ENCODE results near the gene SPATA12.
"Not testable (repeated sequence)": the region's sequence is repeated elsewhere in the genome, so short reads cannot be mapped to it uniquely, and the experiment has no call there.

Gene SPATA12

GRCh38 chr3:57053122-57053521 is 7.3 kb upstream of the SPATA12 start:
- DNase-seq: no peak

DNA sequence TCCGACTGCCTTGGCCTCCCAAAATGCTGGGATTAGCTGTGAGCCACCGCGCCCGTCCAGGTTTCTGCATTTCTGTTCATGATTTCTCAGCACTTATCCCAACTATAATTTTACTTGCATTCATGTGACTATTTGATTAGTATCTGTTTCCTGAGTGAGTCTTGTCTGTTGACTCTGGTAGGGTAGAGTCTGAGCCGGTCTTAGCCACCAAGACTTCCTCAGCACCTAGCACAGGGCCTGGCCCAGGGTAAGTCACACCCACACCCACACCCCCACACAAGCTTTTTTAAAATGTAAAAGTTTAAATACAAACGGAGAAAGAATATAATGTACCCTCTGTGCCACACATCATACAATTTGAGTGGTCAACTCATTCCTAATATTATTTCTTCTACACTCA is 3.1 kb upstream of the SPATA12 start:
- no peak for DNase-seq

DNA sequence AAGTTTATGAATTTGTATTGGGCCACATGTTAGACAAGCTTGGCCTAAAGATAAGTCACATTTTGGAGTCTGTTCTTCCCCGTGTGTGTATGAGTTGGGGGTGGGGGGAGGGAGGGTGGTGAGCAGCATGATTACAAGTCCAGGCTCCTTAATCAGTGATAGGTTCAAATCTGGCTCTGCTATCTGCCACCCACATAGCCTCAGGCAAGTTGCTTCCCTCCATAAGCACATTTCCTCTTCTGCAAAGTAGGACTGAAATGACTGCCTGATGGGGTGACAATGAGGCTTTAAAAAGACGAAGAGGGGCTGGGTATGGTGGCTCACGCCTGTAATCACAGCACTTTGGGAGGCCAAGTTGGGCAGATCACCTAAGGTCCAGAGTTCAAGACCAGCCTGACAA is 1.1 kb upstream of the SPATA12 start:
- DNase-seq: no peak

DNA sequence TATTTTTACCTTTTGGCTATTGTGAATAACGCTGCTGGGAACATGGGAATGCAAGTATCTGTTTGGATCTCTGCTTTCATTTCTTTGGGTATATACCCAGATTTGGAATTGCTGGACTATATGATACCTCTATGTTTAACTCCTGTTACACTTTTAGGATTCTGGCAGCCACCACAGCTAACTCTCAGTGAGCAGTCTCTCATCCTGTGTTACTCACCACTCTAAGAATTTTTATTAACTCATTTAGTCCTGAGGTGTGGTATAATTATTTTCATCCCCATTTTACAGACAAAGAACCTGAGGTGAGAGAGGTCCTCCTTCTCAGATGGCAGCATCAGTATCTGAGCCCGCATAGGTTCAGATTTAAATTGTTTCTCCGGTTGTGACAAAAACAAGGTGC is 1.1 kb downstream of the SPATA12 start:
- DNase-seq: no peak

GRCh38 chr3:57062101-57062631 is 1.7 kb downstream of the SPATA12 start:
- DNase-seq: no peak

- no peak for DNase-seq
Observed at GRCh38 chr3:57063032-57063431, 2.6 kb downstream of the SPATA12 start.

DNA sequence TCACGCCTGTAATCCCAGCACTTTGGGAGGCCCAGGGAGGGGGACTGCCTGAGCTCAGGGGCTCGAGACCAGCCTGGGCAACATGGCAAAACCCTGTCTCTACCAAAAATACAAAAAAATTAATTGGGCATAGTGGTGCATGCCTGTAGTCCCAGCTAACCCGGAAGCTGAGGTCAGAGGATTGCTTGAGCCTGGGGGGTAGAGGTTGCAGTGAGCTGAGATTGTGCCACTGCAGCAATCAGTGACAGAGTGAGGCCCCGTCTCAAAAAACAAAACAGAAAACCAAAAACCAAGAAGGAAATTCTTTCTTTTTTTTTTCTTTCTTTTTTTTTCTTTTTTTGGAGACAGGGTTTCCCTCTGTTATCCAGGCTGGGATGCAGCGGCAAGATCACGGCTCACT is 3.5 kb downstream of the SPATA12 start:
- no peak for DNase-seq

DNA sequence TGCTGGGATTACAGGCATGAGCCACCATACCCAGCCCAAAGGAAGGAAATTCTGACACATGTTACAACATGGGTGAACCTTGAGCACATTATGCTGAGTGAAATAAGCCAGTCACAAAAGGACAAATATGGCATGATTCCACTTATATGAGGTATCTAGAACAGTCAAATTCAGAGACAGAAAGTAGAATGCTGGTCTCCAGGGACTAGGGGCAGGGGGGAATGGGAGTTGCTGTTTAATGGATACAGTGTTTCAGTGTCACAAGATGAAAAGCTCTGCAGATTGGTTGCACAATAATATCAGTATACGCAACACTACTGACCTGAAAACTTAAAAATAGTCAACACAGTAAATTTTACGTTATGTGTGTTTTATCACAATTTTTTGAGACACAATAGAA is 4.1 kb downstream of the SPATA12 start:
- no peak for DNase-seq

DNA sequence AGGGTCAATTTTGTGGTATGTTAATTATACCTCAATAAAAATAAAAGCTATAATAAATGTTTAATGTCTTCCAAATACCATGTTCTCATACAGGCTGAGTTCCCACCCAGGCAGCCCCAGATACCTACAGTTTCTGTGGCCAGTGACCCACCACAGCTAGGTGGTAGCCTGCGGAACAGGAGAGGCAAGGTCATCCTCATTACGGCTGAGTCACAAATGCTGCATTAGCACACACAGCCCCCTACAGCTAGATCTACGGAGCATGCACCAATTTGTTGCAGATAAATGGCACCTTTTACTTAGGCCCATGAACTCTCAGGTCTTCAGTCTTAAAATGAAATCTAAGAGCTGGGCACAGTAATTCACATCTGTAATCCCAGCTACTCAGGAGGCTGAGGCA is 5.1 kb downstream of the SPATA12 start:
- no peak for DNase-seq

- DNase-seq: no peak
Observed at GRCh38 chr3:57066471-57066870, 6.0 kb downstream of the SPATA12 start.

DNA sequence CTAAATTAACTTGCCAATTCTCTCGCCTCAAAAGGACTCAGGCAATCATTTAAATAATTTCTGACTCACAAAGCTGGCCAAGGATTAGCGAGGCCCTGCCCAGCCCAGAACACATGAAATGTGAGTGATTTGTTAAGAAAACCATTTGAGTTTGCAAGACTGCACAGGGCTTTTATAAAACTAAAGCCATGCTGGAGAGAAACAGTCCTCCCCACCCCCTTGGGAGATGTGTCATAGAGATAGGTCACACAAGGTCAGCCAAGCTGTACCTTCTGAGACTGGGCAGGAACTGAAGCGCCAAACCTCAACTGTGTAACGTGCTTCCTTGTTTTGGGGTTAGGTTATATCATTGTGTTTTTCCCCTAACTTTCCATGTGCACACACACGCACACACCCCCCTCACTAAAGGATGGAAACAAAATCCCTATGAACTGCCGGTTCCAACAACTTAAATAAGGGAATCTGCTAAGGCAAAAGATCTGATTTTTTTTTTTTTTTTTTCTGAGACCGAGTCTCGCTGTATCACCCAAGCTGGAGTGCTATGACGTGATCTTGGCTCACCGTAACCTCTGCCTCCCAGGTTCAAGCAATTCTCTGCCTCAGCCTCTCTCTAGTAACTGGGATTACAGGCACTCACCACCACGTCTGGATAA is 8.1 kb downstream of the SPATA12 start:
- no peak for DNase-seq

DNA sequence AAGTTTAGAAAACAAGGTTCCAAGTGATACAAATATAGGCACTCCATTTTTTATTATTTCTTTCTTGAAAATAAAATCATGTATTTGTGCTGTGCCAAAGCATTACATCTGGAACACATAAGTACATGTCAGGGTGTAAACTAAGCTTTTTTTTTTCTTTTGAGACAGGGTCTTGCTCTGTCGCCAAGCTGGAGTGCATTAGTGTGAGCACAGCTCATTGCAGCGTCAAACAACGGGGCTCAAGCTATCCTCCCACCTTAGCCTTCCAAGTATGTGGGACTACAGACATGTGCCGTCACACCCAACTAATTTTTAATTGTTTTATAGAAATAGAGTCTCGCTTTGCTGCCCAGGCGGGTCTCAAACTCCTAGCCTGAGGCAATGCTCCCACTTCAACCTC is 9.0 kb downstream of the SPATA12 start:
- DNase-seq: no peak

GRCh38 chr3:57073628-57074027 is 13.2 kb downstream of the SPATA12 start:
- no peak for DNase-seq

DNA sequence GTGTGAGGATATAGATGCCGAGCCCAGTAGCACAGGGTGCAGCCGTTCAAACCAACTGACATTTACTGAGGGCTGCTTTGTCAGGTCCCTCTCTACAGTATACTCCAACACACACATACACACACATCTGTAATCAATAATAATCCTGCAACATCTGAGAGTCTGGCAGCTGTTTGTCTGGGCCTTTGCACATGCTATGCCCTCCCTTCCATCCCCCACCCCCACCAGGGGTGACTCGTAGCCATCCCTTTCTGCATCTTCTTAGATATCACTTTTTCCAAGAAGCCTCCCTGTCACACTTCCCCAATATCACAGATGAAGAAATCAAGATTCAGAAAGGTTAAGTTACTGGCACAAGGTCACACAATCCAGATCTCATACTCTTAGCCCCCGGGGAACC is 13.7 kb downstream of the SPATA12 start:
- no peak for DNase-seq

- no peak for DNase-seq
Observed at GRCh38 chr3:57076422-57076951, 16.0 kb downstream of the SPATA12 start.

GRCh38 chr3:57077630-57078343 is 17.3 kb downstream of the SPATA12 start:
- DNase-seq: no peak

GRCh38 chr3:57078344-57078634 is 17.8 kb downstream of the SPATA12 start:
- no peak for DNase-seq

DNA sequence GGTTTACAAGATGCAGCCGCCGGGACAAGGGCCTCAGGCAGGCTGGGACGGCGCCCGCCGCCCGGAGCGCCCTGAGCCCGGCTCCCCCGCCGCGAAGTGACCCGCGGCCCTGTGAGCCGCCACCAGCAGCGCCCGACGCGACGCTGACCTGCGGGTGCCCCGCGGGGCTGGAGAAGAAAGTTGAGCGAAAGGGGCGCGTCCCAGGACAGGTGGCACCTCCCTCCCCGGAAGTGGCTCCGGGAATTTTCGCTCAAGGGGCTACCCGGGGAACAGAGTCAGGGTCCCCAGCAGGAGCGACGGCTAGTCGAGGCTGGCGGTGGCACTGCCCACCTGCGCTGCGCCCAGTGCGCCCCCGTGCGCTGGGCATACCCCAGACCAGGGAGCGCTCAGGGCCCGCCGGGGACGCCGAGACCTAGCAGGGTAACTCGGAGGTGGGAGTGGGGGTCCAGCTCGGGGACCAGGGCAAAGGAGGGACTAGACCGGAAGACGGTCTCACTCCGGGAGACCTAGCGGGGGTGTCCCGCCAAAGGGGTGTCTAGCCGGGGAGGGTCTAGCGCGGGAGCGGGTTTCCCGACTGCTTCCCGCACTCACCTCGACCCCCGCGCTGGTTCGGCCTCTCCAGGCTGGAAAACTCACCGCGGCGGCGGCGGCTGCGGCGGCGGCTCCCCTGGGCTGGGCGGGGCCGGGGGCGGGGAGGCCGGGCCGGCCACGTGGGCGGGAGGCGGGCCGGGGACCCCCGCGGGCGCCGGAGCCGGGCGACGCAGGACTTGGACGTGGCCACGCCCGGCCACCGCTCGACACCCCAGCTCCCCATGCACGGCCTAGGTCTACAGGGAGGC is 18.4 kb downstream of the SPATA12 start:
- DNase-seq: no peak

- DNase-seq: no peak
Observed at GRCh38 chr3:57079474-57079831, 19.0 kb downstream of the SPATA12 start.

DNA sequence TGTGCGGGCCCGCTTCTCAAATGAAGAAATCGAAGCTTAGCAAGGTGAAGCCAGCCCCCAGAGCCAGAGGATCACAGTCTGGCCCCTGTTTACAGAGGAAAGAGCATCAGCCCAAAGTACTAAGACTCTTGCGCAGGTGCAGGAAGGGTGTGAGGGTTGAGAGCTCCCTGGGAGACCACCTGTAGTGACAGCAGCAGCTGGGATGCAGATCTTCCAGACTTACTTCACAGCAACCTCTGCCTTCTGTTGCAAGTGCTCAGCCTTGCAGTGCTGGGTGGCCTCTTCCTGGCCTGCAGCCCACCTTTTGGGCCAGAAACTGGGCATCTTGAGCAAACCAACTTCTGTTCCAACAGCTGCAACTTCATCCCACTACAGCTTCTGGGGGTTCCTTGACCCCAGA is 19.7 kb downstream of the SPATA12 start:
- DNase-seq: no peak

DNA sequence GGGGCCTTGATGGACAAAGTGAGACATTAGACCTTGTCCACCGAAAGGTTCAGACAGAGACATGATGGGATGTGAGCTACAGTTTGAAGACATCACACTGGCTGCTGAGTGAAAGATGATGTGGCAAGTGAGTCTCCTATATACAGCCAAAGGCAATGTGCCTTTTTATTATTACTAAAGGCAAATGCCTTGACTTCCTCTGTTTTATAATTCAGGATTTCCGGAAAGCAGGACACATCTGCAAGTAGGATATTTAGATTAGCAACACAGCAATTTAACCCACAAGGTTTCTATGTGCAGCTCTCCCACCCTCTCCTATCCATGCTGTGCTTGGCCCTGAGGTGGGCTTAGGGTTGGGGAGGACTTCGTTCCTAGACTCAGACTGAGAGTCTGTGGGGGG is 20.7 kb downstream of the SPATA12 start:
- DNase-seq: no peak

DNA sequence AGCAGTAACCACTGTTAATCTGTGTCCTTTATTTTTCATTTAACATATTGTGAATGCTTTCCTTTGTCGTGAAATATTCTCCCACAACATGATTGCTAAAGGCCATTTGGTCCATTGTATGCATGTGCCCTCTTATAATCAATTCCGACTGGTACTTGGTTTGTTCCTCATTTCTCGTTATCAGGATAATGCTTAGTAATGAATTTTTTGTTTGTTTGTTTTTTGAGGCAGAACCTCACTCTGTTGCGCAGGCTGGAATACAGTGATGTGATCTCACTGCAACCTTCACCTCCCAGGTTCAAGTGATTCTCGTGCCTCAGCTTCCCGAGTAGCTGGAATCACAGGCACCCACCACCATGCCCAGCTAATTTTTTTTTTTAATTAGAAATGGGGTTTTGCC is 22.0 kb downstream of the SPATA12 start:
- no peak for DNase-seq

GRCh38 chr3:57083266-57083995 is 23.0 kb downstream of the SPATA12 start:
- DNase-seq: not testable (repeated sequence)
